ENCODE measurements around the gene FAM107B. TPM values are rescaled to one million over a fixed set of nuclear protein-coding genes. Genes with fewer than 3 reads are reported as not detected.
"Not testable (repeated sequence)": the region's sequence is repeated elsewhere in the genome, so short reads cannot be mapped to it uniquely, and the experiment has no call there.

Gene FAM107B
- total RNA-seq, 1 donor from 2014 or later = 145 TPM

DNA sequence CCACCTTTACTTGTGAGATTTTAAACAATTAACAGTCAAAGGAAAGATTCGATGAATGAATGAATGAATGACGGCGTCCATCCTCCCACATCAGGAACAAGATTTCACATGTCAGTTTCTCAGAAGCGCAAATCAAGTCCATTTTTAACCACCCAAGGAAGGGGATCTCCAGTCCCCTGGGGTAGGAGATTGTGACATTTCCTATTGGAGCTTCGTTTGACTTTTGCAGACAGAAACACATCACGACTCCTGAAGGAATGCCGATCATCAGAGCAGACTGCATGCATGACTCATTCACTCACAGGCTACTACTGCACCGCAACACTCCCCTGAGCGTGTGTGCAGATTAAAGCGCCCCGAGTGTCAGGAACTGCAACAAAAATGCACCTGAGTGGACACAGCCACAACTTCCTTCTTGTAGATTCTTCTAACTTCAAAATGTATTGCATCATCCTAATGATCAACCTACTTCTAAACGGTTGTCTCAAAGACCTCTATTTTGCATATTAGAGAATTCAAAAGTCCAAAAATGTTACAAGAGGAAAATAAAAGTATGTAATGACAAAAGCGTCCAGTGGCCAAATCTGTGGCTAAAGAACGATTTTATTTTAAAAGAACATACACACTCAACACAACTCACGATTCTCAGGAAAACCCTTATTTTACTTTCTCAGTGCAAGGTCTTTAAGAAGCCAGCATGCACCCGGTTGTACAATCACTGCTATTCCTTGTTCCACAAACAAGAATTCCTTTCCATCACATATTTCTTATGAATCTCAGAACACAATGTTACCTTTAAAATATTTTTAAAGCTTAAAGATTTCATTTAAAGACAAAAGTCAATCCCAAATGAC lies 172.6 kb downstream of the FAM107B start:
- peak; percentile 67 for DNase-seq (ENCODE audit: low spot score)

DNA sequence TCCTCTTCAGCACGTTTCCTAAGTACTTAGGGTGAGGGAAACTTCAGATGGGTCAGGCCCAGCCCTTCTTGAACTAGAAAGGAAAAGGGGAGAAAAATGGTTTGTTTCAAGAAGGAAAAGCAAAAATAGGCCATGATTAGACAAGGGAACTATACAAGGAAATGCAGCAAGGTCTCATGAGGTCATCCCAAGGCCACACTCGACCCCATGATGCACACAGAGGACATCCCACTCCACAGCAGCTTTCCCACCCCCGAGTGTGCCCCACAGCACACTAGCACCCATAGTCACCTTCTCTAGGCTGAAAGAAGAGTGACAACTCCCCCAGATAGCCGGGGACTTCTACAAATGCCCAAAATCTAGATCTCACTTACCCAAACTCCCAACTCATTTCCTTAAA lies 173.4 kb downstream of the FAM107B start:
- no peak for DNase-seq (ENCODE audit: low spot score)

GRCh38 chr10:14600065-14600464 lies 174.6 kb downstream of the FAM107B start:
- no peak for DNase-seq (ENCODE audit: low spot score)

- no peak for DNase-seq (ENCODE audit: low spot score)
Measured at GRCh38 chr10:14598809-14599764, 175.6 kb downstream of the FAM107B start.

- no peak for DNase-seq (ENCODE audit: low spot score)
Measured at GRCh38 chr10:14595526-14596182, 179.0 kb downstream of the FAM107B start.

DNA sequence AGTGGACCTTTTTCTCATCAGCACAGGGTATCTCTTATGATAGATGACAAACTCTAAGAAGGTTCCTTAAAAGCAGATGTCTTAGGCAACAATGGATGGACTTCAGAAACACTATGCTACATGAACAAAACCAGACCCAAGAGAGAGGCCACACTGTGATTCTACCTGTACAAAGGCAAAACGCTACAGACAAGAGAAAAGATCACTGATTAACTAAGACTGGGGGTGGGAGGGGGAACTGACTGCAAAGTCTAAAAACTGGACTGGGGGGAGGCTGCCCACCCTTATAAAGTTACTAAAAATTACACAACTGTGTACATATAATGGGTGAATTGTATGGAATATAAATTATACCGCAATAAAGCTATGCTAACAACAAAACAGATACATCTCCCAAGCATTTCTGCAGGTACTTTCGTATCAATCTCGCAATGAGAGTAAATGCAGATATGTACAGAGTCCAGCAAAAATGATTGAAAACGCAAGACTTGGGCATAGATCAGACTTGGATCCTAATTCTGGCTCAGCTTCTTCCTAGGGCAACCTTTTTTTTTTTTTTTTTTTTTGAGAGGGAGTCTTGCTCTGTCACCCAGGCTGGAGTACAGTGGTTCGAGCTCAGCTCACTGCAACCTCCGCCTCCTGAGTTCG lies 179.7 kb downstream of the FAM107B start:
- DNase-seq (ENCODE audit: low spot score) = no peak

DNA sequence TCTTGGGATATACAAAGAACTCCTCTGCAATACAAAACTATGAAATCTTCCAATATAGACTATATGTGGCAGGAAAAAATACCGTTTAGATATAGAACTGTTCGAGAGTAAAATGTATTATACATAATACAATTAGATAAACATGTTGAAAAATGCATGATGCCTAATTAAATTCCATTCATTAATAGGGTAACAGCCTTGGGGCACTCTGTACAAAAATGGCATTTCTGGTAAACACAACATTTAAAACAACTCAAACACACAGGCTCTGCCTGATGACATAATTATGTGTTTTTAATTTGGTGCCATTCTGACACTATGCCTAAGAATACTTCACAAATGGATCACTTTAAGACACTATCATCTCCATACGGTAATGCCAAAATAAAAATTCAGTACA lies 180.9 kb downstream of the FAM107B start:
- no peak for DNase-seq (ENCODE audit: low spot score)

GRCh38 chr10:14592566-14592965 lies 182.1 kb downstream of the FAM107B start:
- no peak for DNase-seq (ENCODE audit: low spot score)

GRCh38 chr10:14592026-14592425 lies 182.7 kb downstream of the FAM107B start:
- DNase-seq (ENCODE audit: low spot score) = no peak

- DNase-seq (ENCODE audit: low spot score) = not testable (repeated sequence)
Measured at GRCh38 chr10:14588938-14589294, 185.8 kb downstream of the FAM107B start.

- peak; percentile 56 for DNase-seq (ENCODE audit: low spot score)
Measured at GRCh38 chr10:14588084-14588937, 186.4 kb downstream of the FAM107B start.

DNA sequence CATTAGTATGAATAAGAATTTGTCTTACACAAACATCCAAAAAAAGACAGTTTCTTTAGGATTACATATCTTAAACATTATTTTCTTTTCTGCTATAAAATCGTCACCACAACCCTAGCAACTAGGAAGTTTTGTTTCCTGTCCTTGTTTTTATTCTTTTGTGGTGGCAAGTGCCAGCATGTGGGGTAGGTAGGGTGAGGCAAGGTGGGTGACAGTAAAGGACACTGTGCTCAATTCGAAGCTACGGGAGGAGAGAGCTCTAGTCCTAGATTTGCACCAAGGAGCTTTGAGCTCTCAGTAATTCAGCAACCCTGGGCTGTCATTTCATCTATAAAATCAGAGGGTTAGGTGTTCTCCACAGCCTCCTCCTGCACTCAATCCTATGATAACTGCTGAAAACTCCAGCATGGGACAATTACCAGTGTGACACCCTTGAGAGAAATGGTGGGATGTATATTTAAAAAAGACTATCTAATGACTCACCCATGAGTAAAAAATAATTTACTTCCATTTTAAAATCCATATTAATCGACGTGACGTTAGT lies 187.1 kb downstream of the FAM107B start:
- no peak for DNase-seq (ENCODE audit: low spot score)

DNA sequence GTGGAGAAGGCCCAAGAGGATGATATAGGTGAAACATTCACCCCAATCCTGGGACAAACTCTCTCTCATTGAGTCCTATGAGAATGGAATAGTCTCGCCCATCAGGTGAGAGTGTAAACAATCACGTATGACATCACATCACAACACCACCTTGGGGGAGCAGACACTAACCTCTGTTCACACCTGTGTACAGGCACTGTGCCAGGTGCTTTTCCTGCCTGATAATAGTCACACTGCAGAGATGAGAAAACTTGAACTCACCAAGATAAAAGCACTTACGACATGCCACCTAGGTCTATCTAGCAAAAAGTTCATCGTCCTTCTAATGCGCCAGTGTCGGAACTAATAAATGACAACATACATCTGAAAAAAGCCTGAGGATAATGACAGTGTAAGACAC lies 187.8 kb downstream of the FAM107B start:
- DNase-seq (ENCODE audit: low spot score) = peak; percentile 79

GRCh38 chr10:14585287-14586193 lies 189.2 kb downstream of the FAM107B start:
- DNase-seq (ENCODE audit: low spot score) = no peak

- DNase-seq (ENCODE audit: low spot score) = no peak
Measured at GRCh38 chr10:14584661-14585060, 190.0 kb downstream of the FAM107B start.

- no peak for DNase-seq (ENCODE audit: low spot score)
Measured at GRCh38 chr10:14583967-14584366, 190.7 kb downstream of the FAM107B start.

- no peak for DNase-seq (ENCODE audit: low spot score)
Measured at GRCh38 chr10:14583252-14583651, 191.4 kb downstream of the FAM107B start.

GRCh38 chr10:14581553-14582321 lies 193.0 kb downstream of the FAM107B start:
- DNase-seq (ENCODE audit: low spot score) = no peak

All from mucosa of gallbladder (tissue), 1 donor.